Measurements from ENCODE around the gene KCNIP1.

KCNIP1 gene

GRCh38 chr5:170628691-170629565 lies 125.1 kb downstream of the KCNIP1 start:
- no peak for DNase-seq (ENCODE audit: low read depth, low spot score)

GRCh38 chr5:170629566-170630175 lies 125.9 kb downstream of the KCNIP1 start:
- no peak for DNase-seq (ENCODE audit: low read depth, low spot score)

- no peak for DNase-seq (ENCODE audit: low read depth, low spot score)
These were observed 126.4 kb downstream of the KCNIP1 start for GRCh38 chr5:170630226-170630625.

GRCh38 chr5:170630711-170631141 lies 126.9 kb downstream of the KCNIP1 start:
- DNase-seq (ENCODE audit: low read depth, low spot score), result no peak

- no peak for DNase-seq (ENCODE audit: low read depth, low spot score)
These were observed 127.8 kb downstream of the KCNIP1 start for GRCh38 chr5:170631466-170632195.

- no peak for DNase-seq (ENCODE audit: low read depth, low spot score)
These were observed 128.6 kb downstream of the KCNIP1 start for GRCh38 chr5:170632266-170632984.

- no peak for DNase-seq (ENCODE audit: low read depth, low spot score)
These were observed 129.1 kb downstream of the KCNIP1 start for GRCh38 chr5:170632985-170633234.

GRCh38 chr5:170633235-170634081 lies 129.6 kb downstream of the KCNIP1 start:
- DNase-seq (ENCODE audit: low read depth, low spot score), result no peak

GRCh38 chr5:170634256-170634990 lies 130.6 kb downstream of the KCNIP1 start:
- no peak for DNase-seq (ENCODE audit: low read depth, low spot score)

GRCh38 chr5:170635706-170636105 lies 131.9 kb downstream of the KCNIP1 start:
- no peak for DNase-seq (ENCODE audit: low read depth, low spot score)

GRCh38 chr5:170636206-170636605 lies 132.4 kb downstream of the KCNIP1 start:
- no peak for DNase-seq (ENCODE audit: low read depth, low spot score)

GRCh38 chr5:170636801-170637477 lies 133.1 kb downstream of the KCNIP1 start:
- no peak for DNase-seq (ENCODE audit: low read depth, low spot score)

GRCh38 chr5:170638051-170638450 lies 134.2 kb downstream of the KCNIP1 start:
- DNase-seq (ENCODE audit: low read depth, low spot score), result no peak

- DNase-seq (ENCODE audit: low read depth, low spot score), result no peak
These were observed 134.8 kb downstream of the KCNIP1 start for GRCh38 chr5:170638454-170639220.

GRCh38 chr5:170639221-170639925 lies 135.6 kb downstream of the KCNIP1 start:
- DNase-seq (ENCODE audit: low read depth, low spot score), result no peak

- DNase-seq (ENCODE audit: low read depth, low spot score), result no peak
These were observed 137.1 kb downstream of the KCNIP1 start for GRCh38 chr5:170640731-170641588.

- DNase-seq (ENCODE audit: low read depth, low spot score), result no peak
These were observed 137.8 kb downstream of the KCNIP1 start for GRCh38 chr5:170641589-170642031.

Data from iPS DF 19.7 (cell line).